22Rv1 (cell line): Measurements from ENCODE around the gene INHA.

Experiments used
- ZFX ChIP-seq: fragments of 450-650 bp; IDR thresholded peaks from 2 replicates; pipeline ENCODE4 v1.6.1; 2017; ENCODE audit warnings: antibody characterized with exemption, borderline replicate concordance
- TF ChIP-seq, protein P1 (sequence below): fragments of 450-650 bp; IDR thresholded peaks from 2 replicates; pipeline ENCODE4 v1.5.1; 2017; ENCODE audit warnings: mild to moderate bottlenecking

DNA sequence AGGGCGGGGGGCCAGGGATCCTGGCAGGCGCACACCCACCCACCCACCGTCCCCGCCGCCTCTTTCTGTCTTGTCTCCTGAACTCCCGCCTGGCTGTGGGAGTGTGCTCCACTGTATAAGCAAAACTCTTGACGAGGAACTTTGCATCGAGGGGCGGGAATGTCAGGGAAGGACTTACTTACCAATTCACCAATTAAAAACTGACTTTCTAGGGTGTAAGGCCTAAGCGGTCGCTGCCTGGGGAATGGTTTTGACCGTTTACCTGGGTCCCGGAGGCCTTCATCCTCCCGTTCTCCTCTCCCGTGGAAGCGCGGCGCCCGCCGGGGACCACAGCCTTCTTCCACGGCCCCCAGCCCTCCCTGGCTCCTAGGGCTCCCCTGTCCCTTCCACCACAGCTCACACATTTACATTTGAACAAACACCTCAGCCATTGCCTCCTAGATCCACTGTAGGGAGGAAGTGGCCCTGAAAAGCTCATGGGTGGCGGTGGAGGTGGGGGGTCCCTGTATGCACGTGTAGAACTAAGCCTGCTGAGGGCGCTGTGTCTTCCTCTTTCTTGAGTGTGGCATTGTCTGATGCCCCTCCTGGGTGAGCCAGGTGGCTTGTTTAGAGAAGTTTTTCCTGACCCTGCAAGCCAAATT, 49.0 kb upstream of the INHA start:
- TF ChIP-seq, protein P1, sequence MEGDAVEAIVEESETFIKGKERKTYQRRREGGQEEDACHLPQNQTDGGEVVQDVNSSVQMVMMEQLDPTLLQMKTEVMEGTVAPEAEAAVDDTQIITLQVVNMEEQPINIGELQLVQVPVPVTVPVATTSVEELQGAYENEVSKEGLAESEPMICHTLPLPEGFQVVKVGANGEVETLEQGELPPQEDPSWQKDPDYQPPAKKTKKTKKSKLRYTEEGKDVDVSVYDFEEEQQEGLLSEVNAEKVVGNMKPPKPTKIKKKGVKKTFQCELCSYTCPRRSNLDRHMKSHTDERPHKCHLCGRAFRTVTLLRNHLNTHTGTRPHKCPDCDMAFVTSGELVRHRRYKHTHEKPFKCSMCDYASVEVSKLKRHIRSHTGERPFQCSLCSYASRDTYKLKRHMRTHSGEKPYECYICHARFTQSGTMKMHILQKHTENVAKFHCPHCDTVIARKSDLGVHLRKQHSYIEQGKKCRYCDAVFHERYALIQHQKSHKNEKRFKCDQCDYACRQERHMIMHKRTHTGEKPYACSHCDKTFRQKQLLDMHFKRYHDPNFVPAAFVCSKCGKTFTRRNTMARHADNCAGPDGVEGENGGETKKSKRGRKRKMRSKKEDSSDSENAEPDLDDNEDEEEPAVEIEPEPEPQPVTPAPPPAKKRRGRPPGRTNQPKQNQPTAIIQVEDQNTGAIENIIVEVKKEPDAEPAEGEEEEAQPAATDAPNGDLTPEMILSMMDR, result no peak
- no peak for TF ChIP-seq ZFX
